HG02588 (cell line): ENCODE measurements around the gene KDSR.

ENCODE experiments used
- ATAC-seq: cut with Tn5 transposase; IDR thresholded peaks from one replicate; pipeline ENCODE4 v1.9.1; 2021; ENCODE audit warnings: mild to moderate bottlenecking, moderate library complexity; ENCODE audit not compliant: unreplicated experiment

Gene KDSR

DNA sequence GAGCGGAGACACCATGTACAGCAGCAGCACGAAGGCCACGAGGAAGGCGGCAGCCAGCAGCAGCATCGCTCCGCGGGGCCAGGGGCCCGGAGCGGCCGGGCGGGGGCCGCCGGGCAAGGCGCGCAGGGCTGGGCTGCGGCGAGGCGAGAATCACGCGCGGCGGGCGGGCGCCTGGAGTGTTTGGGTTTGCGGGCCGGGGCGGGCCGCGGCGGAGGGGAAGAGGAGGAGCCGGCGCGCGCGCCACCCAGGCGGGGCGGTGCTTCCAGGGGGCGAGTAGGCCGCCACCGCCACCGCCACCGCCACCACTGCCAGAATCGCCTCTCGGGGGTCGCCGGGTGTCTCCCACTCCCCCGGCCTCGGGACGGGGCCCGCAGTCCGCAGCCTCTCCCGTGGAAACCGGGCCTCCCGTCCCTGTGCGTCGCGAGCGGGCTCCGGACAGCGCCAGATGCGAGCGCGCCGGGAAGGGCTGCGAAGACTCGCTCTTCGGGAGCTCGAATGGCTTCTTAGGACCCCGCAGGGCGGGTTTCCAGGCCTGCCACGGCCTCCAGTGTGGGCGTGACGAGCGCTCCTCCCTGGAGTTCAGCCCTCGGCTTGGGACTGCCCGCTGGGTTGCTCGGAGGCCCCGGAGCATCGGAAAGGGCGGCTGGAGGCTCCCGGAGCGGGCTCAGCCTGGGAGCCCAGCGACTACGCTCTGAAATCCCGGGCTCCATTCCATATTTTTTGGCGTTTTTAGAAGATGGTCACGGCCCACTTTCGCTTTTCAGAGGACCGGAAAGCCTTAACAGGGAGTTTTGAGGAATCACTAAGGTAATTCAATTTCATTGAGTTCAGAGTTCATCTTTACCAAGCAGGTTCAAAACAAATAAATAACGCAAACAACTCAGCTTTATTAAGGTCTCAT lies at the start of gene KDSR:
Gene KDSR (minus strand): TSS at position 154 of the 901 bp plus-strand sequence. CDS start 88 bp downstream, at position 66.
- ATAC-seq: peak; percentile 88

DNA sequence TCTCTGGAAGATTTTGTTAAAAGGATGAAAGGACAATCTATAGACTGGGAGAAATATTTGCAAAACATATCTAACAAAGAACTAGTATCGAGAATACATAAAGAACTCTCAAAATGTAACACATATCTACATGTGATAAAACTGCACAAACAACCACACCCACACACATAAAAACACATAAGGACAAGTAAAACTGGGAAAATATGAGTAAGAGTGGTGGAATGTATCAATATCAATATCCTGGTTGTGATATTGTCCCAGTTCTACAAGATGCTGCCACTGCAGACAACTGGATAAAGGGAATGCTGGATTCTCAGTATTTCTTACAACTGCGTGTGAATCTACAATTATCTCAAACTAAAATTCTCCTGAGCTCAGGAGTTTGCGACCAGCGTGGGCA lies 45.9 kb upstream of the KDSR start:
- ATAC-seq: no peak

- no peak for ATAC-seq
These were observed 43.8 kb upstream of the KDSR start for GRCh38 chr18:63410792-63411191.

- no peak for ATAC-seq
These were observed 42.3 kb upstream of the KDSR start for GRCh38 chr18:63409301-63409700.

DNA sequence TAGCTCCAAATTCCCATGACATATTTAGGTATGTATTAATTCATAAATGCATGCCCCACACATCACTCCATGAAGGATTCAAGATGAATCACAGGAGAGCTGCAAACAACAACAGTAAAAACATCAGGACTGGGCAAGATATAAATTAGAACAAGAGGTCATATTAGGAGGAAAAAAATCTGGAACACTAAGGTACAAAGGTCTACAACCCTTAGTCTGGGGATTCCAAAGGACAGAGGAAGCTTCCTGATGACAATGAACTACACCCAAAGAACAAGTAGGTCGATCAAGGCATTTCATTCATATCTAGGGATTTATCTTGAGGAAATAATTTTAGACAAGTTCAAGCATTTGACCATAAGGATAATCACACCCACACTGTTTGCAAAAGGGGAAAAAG lies 40.7 kb upstream of the KDSR start:
- ATAC-seq: no peak

- ATAC-seq: no peak
These were observed 39.0 kb upstream of the KDSR start for GRCh38 chr18:63405986-63406385.

DNA sequence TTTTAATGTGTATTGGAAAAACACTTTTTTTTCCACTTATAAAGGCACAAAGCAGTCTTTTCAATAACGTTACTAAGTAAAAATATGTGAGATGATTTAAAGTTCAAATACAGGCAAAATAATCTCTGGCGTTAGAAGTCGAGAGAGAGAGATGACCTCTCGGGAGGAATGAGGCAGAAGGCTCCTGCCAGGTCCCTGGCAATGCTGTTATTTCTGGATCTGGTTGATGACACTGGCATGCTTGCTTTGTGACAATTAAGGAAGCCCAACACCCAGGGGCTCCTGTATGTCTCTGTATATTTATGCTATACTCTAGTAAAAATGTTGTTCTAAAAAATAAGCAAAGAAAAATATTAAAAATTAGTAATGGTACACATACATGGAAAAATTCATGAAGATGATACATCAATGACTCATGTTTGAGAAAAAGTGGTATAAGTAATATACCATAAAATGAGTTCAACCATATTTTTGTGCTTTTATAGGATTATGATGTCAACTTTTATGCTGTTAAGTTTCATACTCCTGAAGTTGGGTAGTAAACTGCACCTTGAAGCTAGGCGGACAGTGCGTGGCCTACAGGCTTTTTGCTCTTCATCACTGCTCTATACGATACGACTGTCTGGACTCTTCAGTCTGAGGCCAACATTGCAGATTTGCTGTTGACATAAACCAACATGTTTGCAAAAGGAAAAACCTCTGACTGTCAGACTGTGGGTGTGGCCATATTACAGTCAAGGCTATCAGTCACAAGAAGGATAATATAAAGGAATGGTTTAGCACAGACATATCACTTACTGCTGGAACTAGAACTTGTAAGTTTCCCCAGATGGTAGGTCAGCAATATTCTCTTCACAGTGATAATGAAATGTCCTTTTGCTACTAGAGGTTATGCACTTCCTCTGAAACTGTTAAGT lies 35.5 kb upstream of the KDSR start:
- no peak for ATAC-seq

GRCh38 chr18:63399300-63399699 lies 32.3 kb upstream of the KDSR start:
- ATAC-seq: no peak

DNA sequence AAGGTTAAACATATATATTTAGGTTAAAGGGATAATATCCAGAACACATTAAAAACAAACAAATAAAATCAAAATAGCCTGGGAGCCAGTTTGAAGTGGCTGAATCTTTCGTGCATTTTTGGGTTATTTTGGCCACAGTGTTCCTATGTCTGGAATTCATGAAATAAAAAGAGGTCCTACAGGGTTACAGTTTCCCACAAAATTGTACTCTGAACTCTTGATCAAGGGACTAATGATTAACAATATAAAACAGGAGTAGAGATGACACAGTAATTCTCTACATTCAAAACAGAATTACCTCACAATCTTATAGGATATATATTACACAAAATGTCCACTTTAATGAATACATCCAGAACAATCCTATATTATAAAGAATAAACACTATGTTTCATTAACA lies 30.3 kb upstream of the KDSR start:
- ATAC-seq: no peak

GRCh38 chr18:63395503-63395902 lies 28.5 kb upstream of the KDSR start:
- ATAC-seq: no peak

GRCh38 chr18:63394954-63395353 lies 27.9 kb upstream of the KDSR start:
- ATAC-seq: no peak

GRCh38 chr18:63387861-63388260 lies 20.9 kb upstream of the KDSR start:
- ATAC-seq: no peak

- no peak for ATAC-seq
These were observed 15.8 kb upstream of the KDSR start for GRCh38 chr18:63382843-63383242.

GRCh38 chr18:63379639-63379962 lies 12.6 kb upstream of the KDSR start:
- no peak for ATAC-seq

DNA sequence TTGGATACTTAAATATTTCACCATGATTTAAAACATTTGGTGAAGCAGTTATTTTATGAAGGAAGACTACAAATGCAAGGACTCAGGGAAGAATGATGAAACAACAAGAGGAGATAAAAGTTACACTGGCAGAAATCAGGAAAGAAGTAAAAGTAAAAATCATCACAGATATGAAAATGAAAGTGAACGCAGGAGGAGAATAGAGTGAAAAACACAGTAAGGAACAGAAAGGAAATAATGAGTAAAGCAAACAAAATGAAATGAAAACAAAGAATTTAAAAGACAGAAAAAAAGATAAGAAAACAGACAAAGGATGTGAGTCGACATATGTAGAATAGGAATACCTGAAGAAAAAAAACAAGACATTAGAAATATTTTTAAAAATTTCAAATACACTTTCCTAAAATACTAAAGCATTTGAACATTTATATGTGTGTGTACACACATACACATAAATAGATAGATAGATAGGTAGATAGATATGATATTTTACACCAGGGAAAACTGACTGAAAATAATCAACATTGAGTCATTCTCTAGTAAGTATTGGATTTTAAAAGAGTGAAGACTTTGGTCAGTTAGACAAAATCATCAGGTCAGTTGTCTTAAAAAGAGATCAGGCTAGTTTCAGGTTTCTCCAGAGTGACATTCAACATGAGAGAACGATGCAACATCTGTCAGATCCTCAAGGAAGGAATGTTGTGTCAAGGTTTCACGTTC lies 12.1 kb upstream of the KDSR start:
- ATAC-seq: no peak

- ATAC-seq: no peak
These were observed 10.4 kb upstream of the KDSR start for GRCh38 chr18:63377275-63377980.

- ATAC-seq: no peak
These were observed 9.5 kb upstream of the KDSR start for GRCh38 chr18:63376538-63376937.

- ATAC-seq: no peak
These were observed 7.5 kb upstream of the KDSR start for GRCh38 chr18:63374540-63374939.

GRCh38 chr18:63373161-63373560 lies 6.2 kb upstream of the KDSR start:
- ATAC-seq: no peak

GRCh38 chr18:63368611-63369010 lies 1.6 kb upstream of the KDSR start:
- ATAC-seq: no peak
